Gastroesophageal sphincter (tissue), 3 donors: ENCODE data around the gene DHX30.

Source experiments
- POLR2A ChIP-seq, 2 donors: fragments of 450-650 bp; IDR thresholded peaks; one replicate each; pipeline ENCODE4 v1.6.1; 2017; ENCODE audit warnings: antibody characterized with exemption in 2 of 2, mild to moderate bottlenecking in 2 of 2, moderate library complexity in 1 of 2
- POLR2AphosphoS5 ChIP-seq: sonication (generic); formaldehyde crosslinking; IDR thresholded peaks from one replicate; pipeline ENCODE4 v1.6.1; 2017; ENCODE audit warnings: antibody characterized with exemption
- TF ChIP-seq, protein P1 (sequence below), 4 experiments: fragments of 200-600 bp in 2 of 4; fragments of 450-650 bp in 2 of 4; sonication (generic) in 1 of 4; IDR thresholded peaks; one replicate each; pipeline ENCODE4 v1.5.1; 2017 to 2019; ENCODE audit warnings: antibody characterized with exemption in 4 of 4, mild to moderate bottlenecking in 2 of 4, moderate library complexity in 2 of 4

DNA sequence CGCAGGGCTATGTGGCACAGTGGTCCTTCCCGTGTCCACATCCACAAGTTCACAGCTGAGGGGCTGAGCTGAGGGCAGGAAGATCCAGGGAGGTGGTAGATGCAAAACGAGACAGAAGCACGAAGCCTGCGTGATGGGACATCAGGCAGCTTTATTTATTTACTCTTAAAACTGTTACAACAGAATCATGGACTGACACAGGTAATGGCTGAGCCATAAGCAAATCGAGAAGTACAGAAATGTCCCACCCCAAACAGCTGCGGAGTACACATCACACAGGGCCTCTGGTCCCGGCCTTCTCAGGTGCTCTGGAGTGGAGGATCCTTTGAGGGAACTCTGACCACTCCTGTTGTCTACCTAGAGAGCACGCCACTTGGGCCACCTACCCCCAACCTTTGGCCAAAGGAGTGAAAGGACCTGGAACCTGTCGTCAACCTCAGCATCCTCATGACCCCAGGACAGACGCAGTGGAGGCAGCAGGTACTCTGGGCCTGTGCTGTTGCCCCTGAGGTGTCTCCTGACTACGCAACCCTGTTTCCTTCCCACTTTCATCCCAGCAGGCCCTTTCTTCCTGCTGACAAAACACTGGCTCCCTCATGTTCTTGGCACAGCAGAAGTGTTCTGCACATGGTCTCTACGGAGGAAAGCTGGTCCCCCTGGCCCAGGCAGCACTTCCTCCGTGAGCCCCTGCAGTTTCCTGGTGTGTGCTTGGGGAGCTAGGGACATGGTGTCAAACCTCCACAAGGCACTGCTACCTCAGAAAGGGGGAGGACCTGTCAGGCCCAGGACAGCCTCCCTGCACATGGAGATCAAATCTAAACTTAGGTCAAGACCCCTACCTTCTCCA is 47.8 kb downstream of the DHX30 start:
- TF ChIP-seq, protein P1, sequence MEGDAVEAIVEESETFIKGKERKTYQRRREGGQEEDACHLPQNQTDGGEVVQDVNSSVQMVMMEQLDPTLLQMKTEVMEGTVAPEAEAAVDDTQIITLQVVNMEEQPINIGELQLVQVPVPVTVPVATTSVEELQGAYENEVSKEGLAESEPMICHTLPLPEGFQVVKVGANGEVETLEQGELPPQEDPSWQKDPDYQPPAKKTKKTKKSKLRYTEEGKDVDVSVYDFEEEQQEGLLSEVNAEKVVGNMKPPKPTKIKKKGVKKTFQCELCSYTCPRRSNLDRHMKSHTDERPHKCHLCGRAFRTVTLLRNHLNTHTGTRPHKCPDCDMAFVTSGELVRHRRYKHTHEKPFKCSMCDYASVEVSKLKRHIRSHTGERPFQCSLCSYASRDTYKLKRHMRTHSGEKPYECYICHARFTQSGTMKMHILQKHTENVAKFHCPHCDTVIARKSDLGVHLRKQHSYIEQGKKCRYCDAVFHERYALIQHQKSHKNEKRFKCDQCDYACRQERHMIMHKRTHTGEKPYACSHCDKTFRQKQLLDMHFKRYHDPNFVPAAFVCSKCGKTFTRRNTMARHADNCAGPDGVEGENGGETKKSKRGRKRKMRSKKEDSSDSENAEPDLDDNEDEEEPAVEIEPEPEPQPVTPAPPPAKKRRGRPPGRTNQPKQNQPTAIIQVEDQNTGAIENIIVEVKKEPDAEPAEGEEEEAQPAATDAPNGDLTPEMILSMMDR (IDR thresholded peaks at IDR 0.05), result no peak
- TF ChIP-seq POLR2A (IDR thresholded peaks at IDR 0.05) (no peak), POLR2AphosphoS5 (no peak)
